Epithelial cell of esophagus (primary cell): ENCODE measurements around the gene OPA1.
A peak's percentile ranks its signal among the peaks of the same experiment; 100 is the strongest.

Experiments used
- DNase-seq: peaks from one replicate; pipeline ENCODE4 v3.0.0; 2010; ENCODE audit warnings: low read depth
- H3K4me3 ChIP-seq: 2 replicates; pipeline ENCODE4 v1.5.1; 2011; ENCODE audit warnings: mild to moderate bottlenecking, low read length, control low read depth
- CTCF ChIP-seq: IDR thresholded peaks from 2 replicates; pipeline ENCODE4 v1.5.1; 2011; ENCODE audit warnings: low read depth, mild to moderate bottlenecking, low read length, control low read depth, inconsistent platforms; ENCODE audit not compliant: insufficient read depth; ENCODE audit errors: missing control alignments

The OPA1 gene

GRCh38 chr3:193737191-193737751, 144.3 kb downstream of the OPA1 start:
- H3K4me3 ChIP-seq = no peak overlapping the region
- no peak for TF ChIP-seq CTCF
- DNase-seq = no peak

GRCh38 chr3:193742628-193743027, 149.6 kb downstream of the OPA1 start:
- no peak for DNase-seq
- no peak overlapping the region for H3K4me3 ChIP-seq
- no peak for TF ChIP-seq CTCF

- no peak for TF ChIP-seq CTCF
- H3K4me3 ChIP-seq = no peak overlapping the region
- peak; percentile 29 for DNase-seq
These were observed 150.7 kb downstream of the OPA1 start for GRCh38 chr3:193743702-193744047.

- no peak overlapping the region for H3K4me3 ChIP-seq
- TF ChIP-seq CTCF = no peak
- DNase-seq = peak; percentile 19
These were observed 151.2 kb downstream of the OPA1 start for GRCh38 chr3:193744048-193744821.

GRCh38 chr3:193744822-193745684, 152.0 kb downstream of the OPA1 start:
- no peak for DNase-seq
- H3K4me3 ChIP-seq = no peak overlapping the region
- TF ChIP-seq CTCF = no peak

GRCh38 chr3:193746832-193747231, 153.8 kb downstream of the OPA1 start:
- DNase-seq = no peak
- no peak for TF ChIP-seq CTCF
- no peak overlapping the region for H3K4me3 ChIP-seq
